DND-41 (cell line): Measurements from ENCODE around the gene KIF25.

Experiments used
- EZH2 ChIP-seq: IDR thresholded peaks from 3 replicates; pipeline ENCODE4 v1.6.1; 2012; ENCODE audit warnings: borderline replicate concordance, low read depth, mild to moderate bottlenecking, moderate library complexity, low read length, inconsistent platforms; ENCODE audit not compliant: severe bottlenecking
- TF ChIP-seq, protein P1 (sequence below): IDR thresholded peaks from 2 replicates; pipeline ENCODE4 v1.5.1; 2012; ENCODE audit warnings: borderline replicate concordance, low read length, moderate library complexity, mild to moderate bottlenecking; ENCODE audit not compliant: poor library complexity, severe bottlenecking; ENCODE audit errors: extremely low read depth

DNA sequence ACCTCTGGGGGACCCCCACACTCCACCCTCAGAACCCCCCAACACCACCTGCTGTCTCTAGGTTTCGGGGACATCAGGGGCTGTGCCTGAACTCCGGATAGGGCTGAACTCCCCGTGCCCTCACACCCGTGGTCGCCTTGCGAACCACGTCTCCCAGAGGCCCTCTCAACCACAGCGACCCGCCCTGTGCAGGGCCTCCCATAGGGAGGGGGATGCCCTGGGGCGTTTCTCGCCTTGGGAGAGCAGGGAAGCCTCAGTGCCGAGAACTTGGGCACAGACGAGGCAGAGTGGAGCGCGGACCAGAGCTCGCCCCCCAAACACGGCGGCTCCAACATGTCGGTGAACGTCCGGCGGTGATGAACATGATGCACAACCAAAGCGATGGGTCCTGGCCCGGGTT is 74.8 kb downstream of the KIF25 start:
- TF ChIP-seq, protein P1, sequence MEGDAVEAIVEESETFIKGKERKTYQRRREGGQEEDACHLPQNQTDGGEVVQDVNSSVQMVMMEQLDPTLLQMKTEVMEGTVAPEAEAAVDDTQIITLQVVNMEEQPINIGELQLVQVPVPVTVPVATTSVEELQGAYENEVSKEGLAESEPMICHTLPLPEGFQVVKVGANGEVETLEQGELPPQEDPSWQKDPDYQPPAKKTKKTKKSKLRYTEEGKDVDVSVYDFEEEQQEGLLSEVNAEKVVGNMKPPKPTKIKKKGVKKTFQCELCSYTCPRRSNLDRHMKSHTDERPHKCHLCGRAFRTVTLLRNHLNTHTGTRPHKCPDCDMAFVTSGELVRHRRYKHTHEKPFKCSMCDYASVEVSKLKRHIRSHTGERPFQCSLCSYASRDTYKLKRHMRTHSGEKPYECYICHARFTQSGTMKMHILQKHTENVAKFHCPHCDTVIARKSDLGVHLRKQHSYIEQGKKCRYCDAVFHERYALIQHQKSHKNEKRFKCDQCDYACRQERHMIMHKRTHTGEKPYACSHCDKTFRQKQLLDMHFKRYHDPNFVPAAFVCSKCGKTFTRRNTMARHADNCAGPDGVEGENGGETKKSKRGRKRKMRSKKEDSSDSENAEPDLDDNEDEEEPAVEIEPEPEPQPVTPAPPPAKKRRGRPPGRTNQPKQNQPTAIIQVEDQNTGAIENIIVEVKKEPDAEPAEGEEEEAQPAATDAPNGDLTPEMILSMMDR, result no peak
- no peak for TF ChIP-seq EZH2
